ENCODE data around the gene FFAR3. TPM values are rescaled to one million over a fixed set of nuclear protein-coding genes. Genes with fewer than 3 reads are reported as not detected.

The FFAR3 gene
- total and polyA plus RNA-seq, 2 of the 13 experiments (the other 11 are each of a cell fraction or from before 2014, with no cell fraction given) = not detected

GRCh38 chr19:35363001-35363590, 4.8 kb downstream of the FFAR3 start:
- no peak for ATAC-seq
- H3K4me1 ChIP-seq (ENCODE audit: insufficient read depth, low read length) = peaks cover 3% of the 10 kb centered on the region
- in situ Hi-C loops (cut with HindIII; ENCODE audit: extremely low pct_ligation_motif_present, low pct_unique_long_range_greater_than_20kb) (no loop called here), intact Hi-C loops (cut with micrococcal nuclease; ENCODE audit: unreplicated experiment) (no loop called here)
- DNase-seq (ENCODE audit: low spot score) = no peak
- no peaks in the 10 kb centered on the region for H3K9me3 ChIP-seq (ENCODE audit: low read length)
- BruUV-seq (replicated peaks) = no TSS peak
- no peaks in the 10 kb centered on the region for H4K20me1 ChIP-seq (ENCODE audit: insufficient read depth, low read length)
- no peaks in the 10 kb centered on the region for H3K36me3 ChIP-seq (replicated peaks in 1 of 2; ENCODE audit: control insufficient read depth in 1 of 2, insufficient read depth in 2 of 2, low read length in 2 of 2)
- no peak overlapping the region for H3K4me2 ChIP-seq (ENCODE audit: low read depth, low read length)
- CTCF ChIA-PET (ENCODE audit: low intra/inter-chr PET ratio, low total read pairs) = no interaction called here
- H3K9ac ChIP-seq (ENCODE audit: insufficient read depth, low read depth, low read length) = no peak overlapping the region
- H3K4me3 ChIP-seq (replicated peaks in 1 of 3; ENCODE audit: insufficient read depth in 1 of 3, low read depth in 2 of 3, low read length in 3 of 3) = no peak overlapping the region
- no peaks in the 10 kb centered on the region for H3K79me2 ChIP-seq (ENCODE audit: insufficient read depth, low read length)
- H3K27me3 ChIP-seq (ENCODE audit: control insufficient read depth in 1 of 2, insufficient read depth in 2 of 2, low read length in 2 of 2) = peaks cover 8 to 29% of the 10 kb centered on the region in 2 experiments; a peak in 4 of 5 replicates
- no peak overlapping the region for H3K27ac ChIP-seq (ENCODE audit: extremely low read length, insufficient read depth, low read length)
- H2AFZ ChIP-seq (ENCODE audit: low read length) = no peak overlapping the region
- no peak for FAIRE-seq
- 52% methylated on average over 4 of the region's 11 CpGs for WGBS (ENCODE audit: low lambda C conversion rate)
- POLR2A ChIA-PET = no interaction called here
- TF ChIP-seq ZNF747 (CRISPR knock-in tag; IDR thresholded peaks at IDR 0.05; ENCODE audit: borderline replicate concordance) = no peak
- no peak for TF ChIP-seq CTCF (CRISPR knock-in tag; IDR thresholded peaks at IDR 0.05)
- TF ChIP-seq ZNF333 (CRISPR knock-in tag; IDR thresholded peaks at IDR 0.05; ENCODE audit: borderline replicate concordance) = no peak
- TF ChIP-seq HDAC1 (CRISPR knock-in tag; IDR thresholded peaks at IDR 0.05) = no peak
- no peak for TF ChIP-seq DZIP1 (CRISPR knock-in tag; IDR thresholded peaks at IDR 0.05)
- TF ChIP-seq ZNF432 (CRISPR knock-in tag; IDR thresholded peaks at IDR 0.05; ENCODE audit: borderline replicate concordance) = no peak
- no peak for TF ChIP-seq ZXDC (CRISPR knock-in tag; IDR thresholded peaks at IDR 0.05)
- TF ChIP-seq ZBTB46 (CRISPR knock-in tag; IDR thresholded peaks at IDR 0.05; ENCODE audit: borderline replicate concordance) = no peak
- TF ChIP-seq SIN3A (IDR thresholded peaks at IDR 0.05; ENCODE audit: borderline replicate concordance, low read depth, low read length) = no peak
- TF ChIP-seq TOE1 (CRISPR knock-in tag; IDR thresholded peaks at IDR 0.05) = no peak
- TF ChIP-seq ZNF619 (CRISPR knock-in tag; IDR thresholded peaks at IDR 0.05) = no peak
- TF ChIP-seq ZNF782 (CRISPR knock-in tag; IDR thresholded peaks at IDR 0.05; ENCODE audit: borderline replicate concordance) = no peak
- TF ChIP-seq NCOA5 (CRISPR knock-in tag; IDR thresholded peaks at IDR 0.05) = no peak
- TF ChIP-seq SPEN (CRISPR knock-in tag; IDR thresholded peaks at IDR 0.05; ENCODE audit: low read depth) = no peak
